ENCODE data around the gene THOC6.

THOC6 gene

DNA sequence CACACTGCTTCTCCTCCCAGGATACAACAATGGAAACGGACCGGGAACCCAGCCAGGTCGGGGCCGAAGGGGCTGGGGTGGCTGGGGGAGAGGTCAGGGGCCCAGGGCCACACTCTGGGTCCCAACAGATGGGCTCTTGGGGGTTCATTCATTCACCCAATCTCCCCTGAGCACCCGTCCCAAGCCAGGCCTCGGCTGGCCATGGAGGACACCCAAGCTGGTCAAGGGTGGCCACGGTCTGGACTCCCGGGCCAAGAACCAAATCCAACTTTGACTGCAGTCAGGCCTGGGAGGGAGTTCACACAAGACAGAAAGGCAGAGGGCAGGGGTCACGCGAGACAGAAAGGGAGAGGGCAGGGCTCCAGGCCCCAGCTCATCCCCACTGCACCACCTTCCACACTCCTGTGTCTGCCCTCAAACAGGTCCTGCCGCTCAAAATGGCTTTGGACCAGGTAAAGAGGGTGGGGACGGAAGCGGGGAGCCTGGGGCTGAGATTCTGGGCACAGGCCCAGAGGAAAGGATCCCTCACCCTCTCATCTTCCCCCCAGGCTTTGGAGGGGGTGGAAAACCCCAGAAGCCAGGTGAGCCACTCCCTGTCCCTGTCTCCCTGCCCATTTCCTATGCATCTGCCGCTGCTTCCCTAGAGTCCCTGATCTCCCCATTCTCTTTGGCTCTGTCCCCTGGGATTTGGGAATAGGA, 31.3 kb upstream of the THOC6 start:
- DNase-seq = no peak

DNA sequence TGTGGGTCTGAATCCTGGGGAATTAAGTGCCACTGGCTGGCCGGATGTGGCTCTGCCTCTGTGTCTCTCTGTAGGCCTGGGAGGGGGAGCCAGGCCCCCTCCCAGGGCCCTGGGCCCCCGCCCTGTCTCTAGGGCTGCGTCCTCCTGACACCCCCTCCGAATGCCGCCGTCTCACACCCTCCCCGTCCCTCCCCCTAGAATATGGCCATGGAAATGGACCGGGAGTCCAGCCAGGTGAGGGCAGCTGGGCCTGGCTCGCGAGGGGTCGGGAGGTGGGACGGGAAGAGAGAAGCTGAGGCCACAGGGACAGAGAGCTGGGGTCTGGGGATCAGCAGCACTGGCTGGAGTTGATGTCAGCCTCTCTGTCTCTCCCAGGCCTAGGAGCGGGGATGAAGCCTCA, 27.5 kb upstream of the THOC6 start:
- no peak for DNase-seq

DNA sequence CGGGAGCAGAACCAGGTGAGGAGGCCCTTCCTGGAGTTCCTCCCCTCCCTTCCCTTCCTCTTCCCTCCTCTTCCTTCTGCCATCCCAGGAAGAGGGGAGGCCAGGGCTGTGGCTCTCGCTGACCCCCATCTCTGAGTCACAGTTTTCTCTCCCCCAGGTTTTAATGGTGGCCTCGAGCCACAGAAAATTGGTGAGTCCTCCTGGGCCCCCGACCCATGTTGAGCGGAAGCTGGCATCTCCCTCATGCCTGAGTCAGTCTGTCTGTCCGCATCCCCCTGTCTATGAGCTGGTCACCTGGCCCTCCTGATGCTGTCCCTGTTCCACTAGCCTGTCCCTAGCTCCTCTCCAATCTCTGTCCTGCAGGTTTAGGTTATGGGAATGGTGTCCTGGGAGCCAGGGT, 23.9 kb upstream of the THOC6 start:
- DNase-seq = no peak

GRCh38 chr16:3000540-3000939, 23.3 kb upstream of the THOC6 start:
- no peak for DNase-seq

- DNase-seq = no peak
Observed at GRCh38 chr16:3001316-3001715, 22.5 kb upstream of the THOC6 start.

DNA sequence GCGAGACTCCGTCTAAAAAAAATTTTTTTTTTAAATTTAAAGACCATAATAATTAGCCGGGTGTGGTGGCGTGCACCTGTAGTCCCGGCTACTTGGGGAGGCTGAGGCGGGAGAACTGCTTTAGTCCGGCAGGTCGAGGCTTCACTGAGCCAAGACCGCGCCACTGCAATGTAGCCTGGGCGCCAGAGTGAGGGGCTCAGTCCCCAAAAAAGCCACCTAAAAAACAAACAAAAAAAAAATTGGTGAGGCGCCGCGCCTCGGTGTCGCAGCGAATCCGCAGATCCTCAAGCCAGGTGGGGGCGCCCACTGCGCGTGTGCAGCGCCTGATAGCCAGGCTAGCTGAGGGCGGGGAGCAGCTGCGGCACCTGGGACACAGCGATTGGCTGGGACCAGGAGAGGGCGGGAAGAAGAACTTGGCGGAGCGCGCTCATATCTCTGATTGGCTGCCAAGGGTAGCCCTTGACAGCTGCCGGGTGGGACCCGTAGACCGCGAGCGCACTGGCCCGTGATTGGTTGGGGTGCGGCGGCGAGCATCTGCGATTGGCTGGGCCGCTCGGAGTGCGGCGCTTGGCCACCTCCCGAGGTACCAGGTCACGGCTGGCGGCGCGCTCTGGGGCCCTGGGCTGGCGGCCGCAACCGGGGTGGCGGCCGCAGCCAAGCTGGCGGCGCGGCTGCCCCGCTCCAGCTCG, 20.1 kb upstream of the THOC6 start:
- DNase-seq = peak; percentile 97 to 99

DNA sequence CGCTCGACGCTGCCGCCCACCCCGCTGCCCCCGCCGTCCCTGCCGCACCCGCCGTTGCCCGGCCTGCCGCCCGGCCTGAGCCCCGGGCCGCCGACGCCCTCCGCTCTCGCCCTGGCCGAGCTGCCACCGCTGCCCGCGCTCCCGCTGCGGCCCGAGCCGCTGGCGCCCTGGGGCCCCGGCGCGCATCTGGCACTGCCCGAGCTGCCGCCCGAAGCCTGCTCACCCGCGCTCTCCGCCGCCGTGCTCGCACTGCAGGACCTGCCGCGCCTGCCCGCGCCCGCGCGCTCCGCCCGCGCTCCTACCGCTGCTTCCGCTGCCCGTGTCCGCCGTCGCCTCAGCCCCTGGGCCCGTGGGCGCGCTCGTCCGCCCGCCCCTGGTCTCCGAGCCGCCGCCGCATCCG, 19.5 kb upstream of the THOC6 start:
- no peak for DNase-seq

DNA sequence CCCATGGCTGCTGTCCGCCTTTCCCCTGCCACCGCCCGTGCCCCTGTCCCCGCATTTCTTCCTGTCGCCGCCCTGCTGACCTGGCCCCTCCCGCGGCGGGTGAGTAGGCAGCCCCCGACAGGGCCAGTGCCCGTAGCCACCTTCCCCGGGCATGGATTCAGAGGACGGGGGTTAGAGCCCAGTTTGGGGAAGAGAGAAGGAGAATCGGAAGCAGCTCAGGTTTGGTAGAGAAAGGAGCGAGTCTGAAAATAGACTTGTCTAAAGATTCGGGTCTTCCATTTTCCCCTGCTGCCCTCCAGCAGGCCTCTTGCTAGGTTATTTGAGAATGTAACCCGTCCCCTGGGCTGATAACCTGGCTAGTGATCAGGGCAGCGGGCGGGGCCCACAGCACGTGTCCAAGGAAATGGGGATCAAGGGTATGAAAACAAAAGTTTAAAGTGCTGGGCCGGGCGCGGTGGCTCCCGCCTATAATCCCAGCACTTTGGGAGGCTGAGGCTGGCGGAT, 19.0 kb upstream of the THOC6 start:
- DNase-seq = peak in 1 of 2 donors; percentile 10

DNA sequence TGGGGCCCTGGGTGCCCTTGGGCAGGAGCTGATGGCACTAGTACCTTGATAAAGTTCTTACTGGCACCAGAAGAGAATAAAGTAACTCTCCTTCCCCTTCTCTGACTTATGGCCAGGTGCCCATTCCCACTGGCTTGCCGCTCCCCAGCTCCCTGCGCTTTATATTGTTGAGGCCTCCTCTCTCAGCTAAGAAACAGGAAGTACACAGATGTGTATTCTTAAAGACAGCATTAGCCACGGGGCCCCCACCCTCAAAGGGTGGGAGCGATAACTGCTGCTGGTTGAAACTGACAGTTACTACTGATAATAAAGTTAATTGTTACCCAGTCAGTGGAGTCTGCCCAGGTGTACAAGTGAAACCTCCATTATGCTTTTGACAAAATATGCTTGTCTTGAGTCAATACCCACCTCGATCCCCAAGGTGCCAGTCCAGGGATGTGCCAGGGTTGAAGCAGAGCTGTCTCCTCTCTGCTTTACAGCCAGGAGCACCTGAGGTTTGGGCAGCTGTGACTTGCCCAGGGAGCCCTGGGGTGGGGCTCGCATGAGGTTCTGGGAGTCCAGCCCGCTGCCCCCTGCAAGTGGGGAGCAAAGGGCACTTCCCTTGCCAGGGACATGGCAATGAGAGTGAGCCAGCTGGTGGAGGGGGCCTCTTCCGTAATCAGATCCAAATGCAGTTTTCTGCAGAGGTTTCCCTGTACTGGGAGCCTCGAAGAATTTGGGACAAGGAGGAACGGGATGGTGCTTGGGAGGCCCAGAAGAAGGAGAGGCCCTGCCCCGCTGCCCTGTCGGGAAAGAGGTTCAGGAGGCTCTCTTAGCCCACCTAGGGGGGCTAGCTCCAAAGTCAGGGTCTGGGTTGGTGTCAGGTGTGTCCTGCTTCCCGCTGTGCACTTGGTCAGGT, 16.5 kb upstream of the THOC6 start:
- DNase-seq = no peak

DNA sequence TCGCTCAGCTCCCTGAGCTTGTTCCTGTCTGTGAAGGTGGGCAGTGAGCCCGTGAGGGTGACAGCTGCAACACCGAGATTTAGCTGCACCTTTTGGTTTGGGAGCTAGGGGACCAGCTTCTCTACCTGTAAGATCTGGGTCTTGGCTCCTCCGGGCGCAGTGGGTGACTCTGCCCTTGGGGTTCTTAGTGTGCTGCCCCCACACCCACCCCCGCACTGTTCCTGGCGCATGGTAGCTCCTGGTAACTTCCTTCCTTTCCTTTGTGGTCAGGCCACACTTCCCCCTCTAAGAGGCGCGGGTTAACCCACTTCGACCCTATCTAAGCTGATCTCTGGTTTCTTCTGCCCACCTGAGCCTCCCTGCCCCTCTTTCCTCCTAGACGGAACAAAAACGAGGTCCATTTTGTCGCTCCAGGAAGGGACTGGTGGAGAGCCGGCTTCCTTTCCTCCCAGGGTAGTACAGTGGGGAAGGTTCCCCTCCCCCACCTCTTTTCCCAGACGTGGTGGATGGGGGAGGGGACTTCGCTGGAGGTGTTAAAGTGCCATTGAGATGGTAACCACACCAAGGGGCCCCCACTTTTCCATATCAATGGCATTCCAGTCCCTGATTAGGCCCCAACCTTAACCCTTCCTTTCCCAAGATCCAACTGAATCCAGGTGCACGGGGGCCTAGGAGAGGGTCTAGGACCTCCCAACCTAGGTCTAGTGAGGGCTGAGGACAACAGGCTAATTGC, 15.7 kb upstream of the THOC6 start:
- peak; percentile 50 to 54 for DNase-seq

- no peak for DNase-seq
Observed at GRCh38 chr16:3008690-3009037, 15.2 kb upstream of the THOC6 start.

DNA sequence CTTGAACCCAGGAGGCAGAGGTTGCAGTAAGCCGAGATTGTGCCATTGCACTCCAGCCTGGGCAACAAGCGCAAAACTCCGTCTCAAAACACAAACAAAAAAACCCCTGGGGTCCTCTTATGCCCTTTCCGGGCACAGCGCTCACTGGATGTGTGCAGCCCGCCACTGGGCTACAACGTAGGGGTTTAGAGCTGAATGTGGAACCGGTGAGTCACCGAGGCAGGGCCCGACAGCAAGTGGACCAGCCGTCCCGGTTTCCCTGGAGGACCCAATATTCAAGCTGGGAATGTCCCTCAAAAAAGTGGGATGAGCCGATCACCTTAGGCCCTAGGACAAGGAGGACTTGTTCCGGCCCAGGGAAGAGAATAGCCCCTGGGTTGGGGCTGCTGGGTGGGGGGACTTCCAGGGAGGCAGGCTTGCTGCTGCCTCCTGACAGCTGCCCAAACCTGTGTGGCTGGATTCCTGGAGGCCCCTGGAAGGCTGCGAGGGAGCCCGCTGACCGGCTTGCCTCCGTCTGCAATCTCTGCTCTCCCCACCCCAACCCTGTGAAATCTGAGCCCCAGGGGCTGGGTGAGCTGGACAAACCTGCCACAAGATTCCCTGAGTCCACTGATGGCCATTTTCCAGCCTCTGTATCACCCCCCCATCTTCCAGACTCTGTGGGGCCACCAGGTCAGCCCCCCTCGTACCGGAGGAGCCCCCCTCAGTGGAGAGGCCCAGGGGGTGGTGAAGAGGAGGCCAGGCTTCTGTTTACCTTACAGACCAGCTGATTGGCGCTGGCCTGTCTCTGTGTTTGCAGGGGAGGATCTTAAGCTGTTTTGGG, 14.1 kb upstream of the THOC6 start:
- no peak for DNase-seq

DNA sequence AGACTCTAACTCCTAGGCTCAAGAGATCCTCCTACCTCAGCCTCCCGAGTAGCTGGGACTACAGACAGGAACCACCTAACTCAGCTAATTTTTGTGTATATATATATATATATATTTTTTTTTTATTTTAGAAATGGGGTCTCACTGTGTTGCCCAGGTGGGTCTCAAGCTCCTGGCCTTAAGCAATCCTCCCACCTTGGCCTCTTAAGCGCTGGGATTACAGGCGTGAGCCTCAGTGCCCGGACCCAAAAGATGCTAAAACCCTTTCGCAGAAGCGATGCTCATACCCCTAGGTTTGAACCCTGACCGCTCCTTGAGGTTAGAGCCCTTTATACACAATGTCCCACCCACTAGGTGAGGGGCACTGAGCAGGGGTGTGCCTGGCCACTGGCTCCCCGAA, 13.3 kb upstream of the THOC6 start:
- no peak for DNase-seq

DNA sequence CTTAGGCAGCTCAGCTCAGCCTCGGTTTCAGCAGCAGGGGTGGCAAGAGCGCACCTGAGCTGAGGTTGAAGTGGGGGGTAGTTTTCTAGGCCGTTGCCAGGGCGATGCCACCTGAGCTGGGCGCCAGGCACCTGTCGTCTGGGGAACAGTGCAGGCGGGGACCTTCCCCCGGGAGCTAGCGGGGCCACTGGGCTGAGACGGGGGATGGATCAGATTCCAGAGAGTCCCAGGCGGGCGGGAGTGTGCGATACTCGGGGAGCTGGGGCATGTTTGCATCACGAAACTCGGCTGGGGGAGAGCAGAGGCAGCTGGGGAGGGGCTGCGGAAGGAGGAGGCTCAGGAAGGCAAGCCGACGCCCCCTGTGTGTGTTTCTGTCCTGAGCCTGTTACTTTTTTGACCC, 11.6 kb upstream of the THOC6 start:
- DNase-seq = no peak

- DNase-seq = no peak
Observed at GRCh38 chr16:3012828-3013420, 10.9 kb upstream of the THOC6 start, which contains the start of gene CLDN9. CLDN9 (plus strand) TSS chr16:3012923; CDS start chr16:3013363, 440 bp downstream.

DNA sequence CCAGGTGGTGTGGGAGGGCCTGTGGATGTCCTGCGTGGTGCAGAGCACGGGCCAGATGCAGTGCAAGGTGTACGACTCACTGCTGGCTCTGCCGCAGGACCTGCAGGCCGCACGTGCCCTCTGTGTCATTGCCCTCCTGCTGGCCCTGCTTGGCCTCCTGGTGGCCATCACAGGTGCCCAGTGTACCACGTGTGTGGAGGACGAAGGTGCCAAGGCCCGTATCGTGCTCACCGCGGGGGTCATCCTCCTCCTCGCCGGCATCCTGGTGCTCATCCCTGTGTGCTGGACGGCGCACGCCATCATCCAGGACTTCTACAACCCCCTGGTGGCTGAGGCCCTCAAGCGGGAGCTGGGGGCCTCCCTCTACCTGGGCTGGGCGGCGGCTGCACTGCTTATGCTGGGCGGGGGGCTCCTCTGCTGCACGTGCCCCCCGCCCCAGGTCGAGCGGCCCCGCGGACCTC, 10.3 kb upstream of the THOC6 start:
- no peak for DNase-seq

- DNase-seq = no peak
Observed at GRCh38 chr16:3013998-3014690, 9.7 kb upstream of the THOC6 start.

GRCh38 chr16:3014971-3015370, 8.9 kb upstream of the THOC6 start:
- DNase-seq = no peak

DNA sequence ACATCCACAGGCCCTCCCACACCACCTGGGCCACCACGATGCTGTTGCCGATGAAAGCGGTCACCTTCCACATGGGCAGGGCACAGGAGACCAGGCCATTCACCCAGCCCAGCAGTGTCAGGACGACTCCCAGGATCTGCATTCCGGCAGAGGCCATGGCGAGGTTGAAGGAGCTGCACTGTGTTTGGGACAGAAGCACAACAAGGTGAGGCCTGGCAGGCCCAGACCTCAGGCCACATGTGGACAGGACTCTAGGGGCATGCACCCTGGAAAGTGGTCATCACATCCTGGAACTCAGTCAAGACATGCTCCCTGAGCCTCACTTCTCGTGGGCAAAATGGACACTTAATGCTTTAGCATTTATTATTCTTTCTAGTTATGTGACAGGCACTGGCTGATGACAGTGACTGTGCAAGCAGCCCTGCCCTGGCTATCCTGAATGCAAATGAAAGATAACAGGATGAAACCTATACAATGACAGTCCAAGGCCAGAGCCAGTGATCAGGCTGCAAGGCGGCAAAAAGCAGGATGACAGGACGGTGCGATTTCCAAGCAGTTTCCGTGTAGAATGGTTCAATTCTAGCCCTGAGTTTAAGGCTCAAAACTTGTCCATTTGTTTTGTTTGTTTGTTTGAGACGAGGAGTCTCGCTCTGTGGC, 7.8 kb upstream of the THOC6 start:
- no peak for DNase-seq

GRCh38 chr16:3017344-3017743, 6.5 kb upstream of the THOC6 start:
- DNase-seq = no peak
